Naive thymus-derived CD4-positive, alpha-beta T cell (primary cell): ENCODE measurements around the gene MRS2. TPM values are rescaled to one million over a fixed set of nuclear protein-coding genes. Genes with fewer than 3 reads are reported as not detected.
"Not testable (repeated sequence)": the region's sequence is repeated elsewhere in the genome, so short reads cannot be mapped to it uniquely, and the experiment has no call there.

ENCODE experiments used
- ATAC-seq: fragments of 150-1000 bp; cut with Tn5 transposase; 2 replicates; pipeline ENCODE4 v1.10.0; 2021; ENCODE audit warnings: mild to moderate bottlenecking, moderate library complexity
- CTCF ChIA-PET: fragments of 350-600 bp; sonication (Branson Sonifier 250); formaldehyde crosslinking; loops from one replicate; lab custom pipeline; 2021; ENCODE audit warnings: antibody characterized with exemption; lab: Charles Lee
- POLR2A ChIA-PET: fragments of 350-600 bp; sonication (Branson Sonifier 250); formaldehyde crosslinking; loops from one replicate; lab custom pipeline; 2021; ENCODE audit warnings: antibody characterized with exemption, inconsistent platforms; lab: Charles Lee
- DNase-seq, 9 donors: peaks; one replicate each; pipeline versions ENCODE4 v3.0.0 to v3.0.0-alpha.2; 2020 to 2022; ENCODE audit warnings: mixed read lengths in 1 of 9
- H3K27ac ChIP-seq: one replicate; pipeline ENCODE4 v1.7.0; 2013; ENCODE audit warnings: mild to moderate bottlenecking, low read depth, low read length, moderate library complexity
- H3K27me3 ChIP-seq, 2 donors: one replicate each; pipeline ENCODE4 v1.7.0; 2013; ENCODE audit warnings: low read length in 2 of 2, mild to moderate bottlenecking in 2 of 2, moderate library complexity in 2 of 2; ENCODE audit not compliant: control insufficient read depth in 2 of 2, insufficient read depth in 2 of 2
- H3K36me3 ChIP-seq, 3 experiments: 1 replicate in 2 of 3; 2 replicates in 1 of 3; pipeline ENCODE4 v1.7.0; 2013; ENCODE audit warnings: low read length in 3 of 3, mild to moderate bottlenecking in 3 of 3, moderate library complexity in 1 of 3; ENCODE audit not compliant: insufficient read depth in 3 of 3, control insufficient read depth in 2 of 3
- H3K4me1 ChIP-seq, 2 donors: one replicate each; pipeline ENCODE4 v1.7.0; 2013; ENCODE audit warnings: low read length in 2 of 2, mild to moderate bottlenecking in 2 of 2, moderate library complexity in 1 of 2; ENCODE audit not compliant: control insufficient read depth in 2 of 2, insufficient read depth in 2 of 2
- H3K4me3 ChIP-seq: 2 replicates; pipeline ENCODE4 v1.7.0; 2013; ENCODE audit warnings: mild to moderate bottlenecking, low read length
- H3K9me3 ChIP-seq, 3 experiments: 1 replicate in 2 of 3; 2 replicates in 1 of 3; pipeline ENCODE4 v1.7.0; 2013; ENCODE audit warnings: low read length in 3 of 3; ENCODE audit not compliant: control insufficient read depth in 2 of 3
- H3K27ac Mint-ChIP-seq, 9 donors: one replicate each; pipeline ENCODE4 v1.8.0; 2020 to 2022; ENCODE audit warnings: mixed read lengths in 9 of 9, mild to moderate bottlenecking in 8 of 9, moderate library complexity in 5 of 9, inconsistent platforms in 2 of 9
- H3K27me3 Mint-ChIP-seq, 5 donors: one replicate each; pipeline ENCODE4 v1.8.0; 2021 to 2022; ENCODE audit warnings: mixed read lengths in 5 of 5, mild to moderate bottlenecking in 1 of 5
- H3K36me3 Mint-ChIP-seq, 5 donors: one replicate each; pipeline ENCODE4 v1.8.0; 2020 to 2022; ENCODE audit warnings: mixed read lengths in 5 of 5, mild to moderate bottlenecking in 3 of 5, inconsistent platforms in 1 of 5
- H3K4me1 Mint-ChIP-seq, 7 donors: one replicate each; pipeline ENCODE4 v1.8.0; 2020 to 2022; ENCODE audit warnings: mixed read lengths in 7 of 7, mild to moderate bottlenecking in 3 of 7, inconsistent platforms in 1 of 7
- H3K4me3 Mint-ChIP-seq, 10 donors: one replicate each; pipeline ENCODE4 v1.8.0; 2020 to 2022; ENCODE audit warnings: mild to moderate bottlenecking in 10 of 10, mixed read lengths in 10 of 10, moderate library complexity in 6 of 10, inconsistent platforms in 2 of 10
- H3K9me3 Mint-ChIP-seq, 11 donors: one replicate each; pipeline ENCODE4 v1.8.0; 2020 to 2022; ENCODE audit warnings: mixed read lengths in 11 of 11, mild to moderate bottlenecking in 4 of 11, inconsistent platforms in 1 of 11, moderate library complexity in 1 of 11
- intact Hi-C, 2 donors: fragments of 100-400 bp; cut with micrococcal nuclease; formaldehyde crosslinking; loops; one replicate each; pipeline ENCODE4 v1.15.1; 2023
- polyA plus RNA-seq, 2 donors: library from polyadenylated mRNA; unstranded; fragments of 300-500 nt; fragmentation: Illumina TruSeq; gene quantifications; one replicate each; pipeline ENCODE4 v1.2.3, GENCODE V29; 2021
- total RNA-seq, 6 experiments: library from RNA in 5 of 6; stranded (reverse) in 5 of 6; gene quantifications; 1 replicate in 5 of 6; 2 replicates in 1 of 6; pipeline ENCODE4 v1.2.3 and lab custom pipeline; 2021 to 2026

The MRS2 gene
- total and polyA plus RNA-seq, 7 experiments from 2014 or later = 6.7 to 28.0 (median 19.3) TPM

- H3K4me1 ChIP-seq = no peaks in the 10 kb centered on the region
- no peak overlapping the region for H3K27ac ChIP-seq
- peaks cover 0 to 14% (median 6%) of the 10 kb centered on the region in 11 donors for H3K9me3 Mint-ChIP-seq
- no peak overlapping the region for H3K4me3 ChIP-seq
- ChIA-PET CTCF (interaction anchor here (0.7 to 1.2 kb wide), 2 partner anchors 10 to 892 kb away, joined by 3 to 4 read pairs; no protein-coding TSS in a partner anchor), POLR2A (no interaction called here)
- DNase-seq (no peak), ATAC-seq (no peak)
- no peak overlapping the region for H3K27ac Mint-ChIP-seq
- intact Hi-C loops = no loop called here
- H3K27me3 Mint-ChIP-seq = peaks cover 31 to 53% (median 44%) of the 10 kb centered on the region in 5 donors
- H3K4me1 Mint-ChIP-seq = peaks cover 0 to 11% (median 6%) of the 10 kb centered on the region in 7 donors
- H3K27me3 ChIP-seq = no peaks in the 10 kb centered on the region
- H3K9me3 ChIP-seq = peaks cover 0 to 6% (median 0%) of the 10 kb centered on the region in 3 experiments
- no peaks in the 10 kb centered on the region for H3K36me3 ChIP-seq
- H3K36me3 Mint-ChIP-seq = peaks cover 0 to 5% (median 0%) of the 10 kb centered on the region in 5 donors
- no peak overlapping the region for H3K4me3 Mint-ChIP-seq
Observed at GRCh38 chr6:24397631-24398030, 5.1 kb upstream of the MRS2 start.

- POLR2A ChIA-PET = interaction anchor here (0.7 kb wide), 1 partner anchor 360 kb away, joined by 3 read pairs; no protein-coding TSS in a partner anchor
- H3K36me3 ChIP-seq, H3K9me3 ChIP-seq, H3K4me1 ChIP-seq, ATAC-seq, DNase-seq, H3K36me3 Mint-ChIP-seq, H3K27me3 ChIP-seq, H3K4me3 ChIP-seq, H3K27ac ChIP-seq, H3K27ac Mint-ChIP-seq, CTCF ChIA-PET: not testable (repeated sequence)
- Mint-ChIP-seq H3K4me1 (peaks cover 9 to 31% (median 28%) of the 10 kb centered on the region in 7 donors), H3K27me3 (peaks cover 31 to 46% (median 35%) of the 10 kb centered on the region in 5 donors), H3K4me3 (peak overlapping the region in 3 of 10 donors; percentile 0 to 69 (median 6)), H3K9me3 (peaks cover 0 to 14% (median 6%) of the 10 kb centered on the region in 11 donors)
- intact Hi-C loops = loop anchor here in 1 of 2 donors (5.0 kb wide), 2 partner anchors 118 to 737 kb away; no protein-coding TSS in a partner anchor
Observed at GRCh38 chr6:24400045-24401039, 2.4 kb upstream of the MRS2 start.

- DNase-seq (no peak), ATAC-seq (no peak)
- ChIA-PET CTCF (no interaction called here), POLR2A (interaction anchor here (0.7 kb wide), 1 partner anchor 689 kb away, joined by 3 read pairs; no protein-coding TSS in a partner anchor)
- no peak overlapping the region for H3K27ac ChIP-seq
- H3K27ac Mint-ChIP-seq = no peak overlapping the region
- intact Hi-C loops = loop anchor here in 1 of 2 donors (5.0 kb wide), 2 partner anchors 119 to 736 kb away; no protein-coding TSS in a partner anchor
- H3K27me3 Mint-ChIP-seq = peaks cover 30 to 38% (median 31%) of the 10 kb centered on the region in 5 donors
- peaks cover 0 to 9% (median 5%) of the 10 kb centered on the region in 5 donors for H3K36me3 Mint-ChIP-seq
- peaks cover 0 to 11% (median 4%) of the 10 kb centered on the region in 11 donors for H3K9me3 Mint-ChIP-seq
- H3K36me3 ChIP-seq = peaks cover 0 to 10% (median 0%) of the 10 kb centered on the region in 3 experiments
- peaks cover 0 to 6% (median 0%) of the 10 kb centered on the region in 3 experiments for H3K9me3 ChIP-seq
- peak overlapping the region in 2 of 10 donors; percentile 25 to 34 for H3K4me3 Mint-ChIP-seq
- no peaks in the 10 kb centered on the region for H3K27me3 ChIP-seq
- H3K4me1 ChIP-seq = peaks cover 4 to 9% of the 10 kb centered on the region in 2 donors
- no peak overlapping the region for H3K4me3 ChIP-seq
- peaks cover 10 to 34% (median 30%) of the 10 kb centered on the region in 7 donors for H3K4me1 Mint-ChIP-seq
Observed at GRCh38 chr6:24401458-24401857, 1.3 kb upstream of the MRS2 start.

GRCh38 chr6:24403501-24403824 is 727 bp downstream of the MRS2 start:
- CTCF ChIA-PET = no interaction called here

GRCh38 chr6:24405262-24405661 is 2.5 kb downstream of the MRS2 start:
- Histone ChIP-seq H3K36me3 (peaks cover 0 to 36% (median 6%) of the 10 kb centered on the region in 3 experiments), H3K27ac (no peak overlapping the region), H3K9me3 (no peaks in the 10 kb centered on the region), H3K27me3 (no peaks in the 10 kb centered on the region), H3K4me1 (peaks cover 4 to 9% of the 10 kb centered on the region in 2 donors), H3K4me3 (no peak overlapping the region)
- peak overlapping the region in 1 of 9 donors; percentile 32 for H3K27ac Mint-ChIP-seq
- H3K4me1 Mint-ChIP-seq = peaks cover 10 to 38% (median 32%) of the 10 kb centered on the region in 7 donors
- peaks cover 0 to 7% (median 5%) of the 10 kb centered on the region in 5 donors for H3K36me3 Mint-ChIP-seq
- no peaks in the 10 kb centered on the region for H3K9me3 Mint-ChIP-seq
- POLR2A ChIA-PET = no interaction called here
- CTCF ChIA-PET = no interaction called here
- peak overlapping the region in 1 of 10 donors; percentile 61 for H3K4me3 Mint-ChIP-seq
- DNase-seq (no peak), ATAC-seq (no peak)
- intact Hi-C loops = no loop called here
- H3K27me3 Mint-ChIP-seq = peaks cover 0 to 8% (median 5%) of the 10 kb centered on the region in 5 donors

More at GRCh38 chr6:24403501-24403824, 727 bp downstream of the MRS2 start:
- peaks cover 0 to 20% (median 0%) of the 10 kb centered on the region in 3 experiments for H3K36me3 ChIP-seq
- ATAC-seq (no peak), DNase-seq (no peak)
- intact Hi-C loops = loop anchor here (2.0 to 5.0 kb wide), 3 partner anchors 45 to 734 kb away; partner anchors contain the start of gene DCDC2 (in 2 of the 2)
- H3K9me3 Mint-ChIP-seq = no peaks in the 10 kb centered on the region
- H3K4me3 ChIP-seq = peak overlapping the region; percentile 97
- peaks cover 0 to 9% (median 5%) of the 10 kb centered on the region in 5 donors for H3K36me3 Mint-ChIP-seq
- H3K27me3 Mint-ChIP-seq = peaks cover 12 to 21% (median 18%) of the 10 kb centered on the region in 5 donors
- H3K27ac Mint-ChIP-seq = peak overlapping the region; percentile 58 to 96 (median 90)
- H3K9me3 ChIP-seq = no peaks in the 10 kb centered on the region
- POLR2A ChIA-PET = no interaction called here
- peak overlapping the region; percentile 92 to 99 (median 96) for H3K4me3 Mint-ChIP-seq
- peak overlapping the region; percentile 64 for H3K27ac ChIP-seq
- peaks cover 10 to 36% (median 30%) of the 10 kb centered on the region in 7 donors for H3K4me1 Mint-ChIP-seq
- peaks cover 4 to 9% of the 10 kb centered on the region in 2 donors for H3K4me1 ChIP-seq
- H3K27me3 ChIP-seq = no peaks in the 10 kb centered on the region

- Mint-ChIP-seq H3K4me1 (peaks cover 6 to 27% (median 20%) of the 10 kb centered on the region in 7 donors), H3K36me3 (peaks cover 5 to 30% (median 13%) of the 10 kb centered on the region in 5 donors), H3K27me3 (no peaks in the 10 kb centered on the region), H3K27ac (peak overlapping the region in 2 of 9 donors; percentile 25 to 33), H3K9me3 (no peaks in the 10 kb centered on the region), H3K4me3 (no peak overlapping the region)
- H3K27me3 ChIP-seq = no peaks in the 10 kb centered on the region
- intact Hi-C loops = no loop called here
- ATAC-seq = no peak
- peaks cover 0 to 3% of the 10 kb centered on the region in 2 donors for H3K4me1 ChIP-seq
- no peak for DNase-seq
- no peaks in the 10 kb centered on the region for H3K9me3 ChIP-seq
- CTCF ChIA-PET = interaction anchor here (1.1 kb wide), 1 partner anchor 126 kb away, joined by 3 read pairs; no protein-coding TSS in a partner anchor
- H3K4me3 ChIP-seq = no peak overlapping the region
- H3K27ac ChIP-seq = no peak overlapping the region
- POLR2A ChIA-PET = no interaction called here
- H3K36me3 ChIP-seq = peaks cover 6 to 53% (median 15%) of the 10 kb centered on the region in 3 experiments
Observed at GRCh38 chr6:24408719-24409410, 6.1 kb downstream of the MRS2 start.
